Keratinocyte (primary cell): ENCODE measurements around the gene HMCES. TPM values are rescaled to one million over a fixed set of nuclear protein-coding genes. Genes with fewer than 3 reads are reported as not detected.

Experiments used
- DNase-seq: peaks from one replicate; pipeline ENCODE4 v3.0.0-alpha.2; 2011; ENCODE audit warnings: low read depth, missing footprints, low spot score
- FAIRE-seq: peaks from 2 replicates; lab custom pipeline; 2011; peaks lifted over from hg19 to GRCh38; lab: Jason Lieb, UNC
- H2AFZ ChIP-seq: 2 replicates; pipeline ENCODE4 v1.6.0; 2012; ENCODE audit warnings: low read length, control low read depth, inconsistent platforms; ENCODE audit not compliant: control insufficient read depth
- H3K27ac ChIP-seq: 2 replicates; pipeline ENCODE4 v1.5.1; 2011; ENCODE audit warnings: low read length; ENCODE audit not compliant: control insufficient read depth, insufficient read depth
- H3K27me3 ChIP-seq: 3 replicates; pipeline ENCODE4 v1.6.0; 2011; ENCODE audit warnings: low read length; ENCODE audit not compliant: control insufficient read depth, insufficient read depth; ENCODE audit errors: extremely low read depth
- H3K36me3 ChIP-seq, 2 experiments: 2 replicates in 1 of 2; 3 replicates in 1 of 2; pipeline ENCODE4 v1.5.1; 2011; ENCODE audit warnings: low read length in 2 of 2, mild to moderate bottlenecking in 1 of 2; ENCODE audit not compliant: control insufficient read depth in 2 of 2, insufficient read depth in 2 of 2; ENCODE audit errors: extremely low read depth in 1 of 2
- H3K4me1 ChIP-seq: 3 replicates; pipeline ENCODE4 v1.5.1; 2011; ENCODE audit warnings: low read length; ENCODE audit not compliant: control insufficient read depth, insufficient read depth; ENCODE audit errors: extremely low read depth
- H3K4me2 ChIP-seq: 3 replicates; pipeline ENCODE4 v1.6.0; 2011; ENCODE audit warnings: low read depth, low read length; ENCODE audit not compliant: control insufficient read depth, insufficient read depth; ENCODE audit errors: extremely low read depth
- H3K4me3 ChIP-seq, 3 experiments: fragments of 200-600 bp in 1 of 3; sonication (generic) in 1 of 3; 2 replicates in 2 of 3; 3 replicates in 1 of 3; pipeline ENCODE4 v1.5.1; 2011 to 2016; ENCODE audit warnings: low read length in 3 of 3, mild to moderate bottlenecking in 3 of 3, control low read depth in 2 of 3, inconsistent platforms in 1 of 3, low read depth in 1 of 3, mixed read lengths in 1 of 3, mixed run types in 1 of 3, moderate library complexity in 1 of 3; ENCODE audit not compliant: control insufficient read depth in 2 of 3, insufficient read depth in 2 of 3; ENCODE audit errors: extremely low read depth in 1 of 3
- H3K79me2 ChIP-seq: 2 replicates; pipeline ENCODE4 v1.6.0; 2012; ENCODE audit warnings: low read length; ENCODE audit not compliant: control insufficient read depth, insufficient read depth
- H3K9ac ChIP-seq: 3 replicates; pipeline ENCODE4 v1.6.0; 2011; ENCODE audit warnings: low read length; ENCODE audit not compliant: control insufficient read depth, insufficient read depth; ENCODE audit errors: extremely low read depth
- H3K9me1 ChIP-seq: 3 replicates; pipeline ENCODE4 v1.6.0; 2011; ENCODE audit warnings: low read length; ENCODE audit not compliant: control insufficient read depth, insufficient read depth; ENCODE audit errors: extremely low read depth
- H3K9me3 ChIP-seq: 2 replicates; pipeline ENCODE4 v1.5.1; 2012; ENCODE audit warnings: low read depth, low read length; ENCODE audit not compliant: control insufficient read depth
- H4K20me1 ChIP-seq: 3 replicates; pipeline ENCODE4 v1.6.0; 2011; ENCODE audit warnings: low read length; ENCODE audit not compliant: control insufficient read depth, insufficient read depth; ENCODE audit errors: extremely low read depth
- CTCF ChIP-seq, 3 experiments: IDR thresholded peaks in 1 of 3; conservative IDR thresholded peaks in 1 of 3; optimal IDR thresholded peaks in 1 of 3; 2 replicates in 2 of 3; 3 replicates in 1 of 3; pipeline versions ENCODE3 to v1.5.1; 2011; ENCODE audit warnings: low read length in 3 of 3, mild to moderate bottlenecking in 3 of 3, moderate library complexity in 2 of 3, control low read depth in 1 of 3, inconsistent platforms in 1 of 3; ENCODE audit not compliant: insufficient read depth in 2 of 3; ENCODE audit errors: extremely low read depth in 1 of 3
- EZH2 ChIP-seq: IDR thresholded peaks from one replicate; pipeline ENCODE4 v1.6.1; 2012; ENCODE audit warnings: inconsistent platforms, mild to moderate bottlenecking, low read length, moderate library complexity
- dilution Hi-C: fragments of 300-500 bp; cut with MboI; formaldehyde crosslinking; loops from one replicate; pipeline ENCODE4 v1.7.0; 2020; ENCODE audit warnings: low sequenced_read_pairs; ENCODE audit not compliant: extremely low pct_ligation_motif_present
- polyA plus RNA-seq, 5 experiments: library from polyadenylated mRNA; depleted of rRNA in 3 of 5; stranded (reverse) in 3 of 5; stranded (forward) in 1 of 5; unstranded in 1 of 5; fragments of >200 nt; gene quantifications; 1 replicate in 1 of 5; 2 replicates in 3 of 5; 3 replicates in 1 of 5; pipeline versions ENCODE4 v1.2.1 to v1.2.3, GENCODE V29; 2011 to 2012; ENCODE audit warnings: missing spikeins in 2 of 5, low read depth in 1 of 5, low replicate concordance in 1 of 5

Gene HMCES
- polyA plus RNA-seq, 1 donor (not counting 4 experiments of a cell fraction or from before 2014, with no cell fraction given) = 54.6 TPM

- Histone ChIP-seq H3K79me2 (no peaks in the 10 kb centered on the region), H3K4me3 (no peak overlapping the region), H3K27me3 (no peaks in the 10 kb centered on the region), H4K20me1 (no peaks in the 10 kb centered on the region), H3K4me1 (peaks cover 6% of the 10 kb centered on the region), H3K9ac (no peak overlapping the region), H3K9me3 (no peaks in the 10 kb centered on the region), H3K27ac (no peak overlapping the region), H3K36me3 (peaks cover 44 to 61% of the 10 kb centered on the region in 2 experiments), H3K9me1 (no peaks in the 10 kb centered on the region), H3K4me2 (no peak overlapping the region), H2AFZ (no peak overlapping the region)
- DNase-seq (no peak), FAIRE-seq (no peak)
- no peak for TF ChIP-seq EZH2
- TF ChIP-seq CTCF (optimal IDR thresholded peaks at IDR 0.05 in 1 of 3, IDR thresholded peaks at IDR 0.05 in 1 of 3, conservative IDR thresholded peaks at IDR 0.05 in 1 of 3; ENCODE audit: extremely low read depth in 1 of 3, insufficient read depth in 2 of 3, low read length in 3 of 3) = no peak
- dilution Hi-C loops = no loop called here
Observed at GRCh38 chr3:129266651-129267050, 12.0 kb upstream of the HMCES start.

GRCh38 chr3:129268396-129268795 lies 10.3 kb upstream of the HMCES start:
- FAIRE-seq (no peak), DNase-seq (no peak)
- no peaks in the 10 kb centered on the region for H3K9me1 ChIP-seq
- H3K9ac ChIP-seq = no peak overlapping the region
- H3K79me2 ChIP-seq = no peaks in the 10 kb centered on the region
- H3K27ac ChIP-seq = no peak overlapping the region
- peaks cover 51 to 72% of the 10 kb centered on the region in 2 experiments for H3K36me3 ChIP-seq
- TF ChIP-seq CTCF (optimal IDR thresholded peaks at IDR 0.05 in 1 of 3, IDR thresholded peaks at IDR 0.05 in 1 of 3, conservative IDR thresholded peaks at IDR 0.05 in 1 of 3; ENCODE audit: extremely low read depth in 1 of 3, insufficient read depth in 2 of 3, low read length in 3 of 3) (no peak), EZH2 (no peak)
- H3K4me3 ChIP-seq = no peak overlapping the region
- H2AFZ ChIP-seq = no peak overlapping the region
- H3K27me3 ChIP-seq = no peaks in the 10 kb centered on the region
- H4K20me1 ChIP-seq = no peaks in the 10 kb centered on the region
- H3K4me1 ChIP-seq = peaks cover 6% of the 10 kb centered on the region
- no peak overlapping the region for H3K4me2 ChIP-seq
- no peaks in the 10 kb centered on the region for H3K9me3 ChIP-seq
- dilution Hi-C loops = no loop called here
